ENCODE results near the gene GANAB.

GANAB gene

GRCh38 chr11:62603072-62603408 lies 43.4 kb downstream of the GANAB start:
- no peak for DNase-seq (ENCODE audit: low read depth)
- H3K4me3 ChIP-seq (ENCODE audit: low read depth, low read length), result no peak overlapping the region
- TF ChIP-seq MYC (IDR thresholded peaks at IDR 0.05; ENCODE audit: low read depth, low read length) (no peak), CTCF (IDR thresholded peaks at IDR 0.05; ENCODE audit: low read depth, low read length) (no peak), POLR2A (IDR thresholded peaks at IDR 0.05; ENCODE audit: extremely low read depth, insufficient read length) (no peak)
- TF ChIP-seq, protein P1, sequence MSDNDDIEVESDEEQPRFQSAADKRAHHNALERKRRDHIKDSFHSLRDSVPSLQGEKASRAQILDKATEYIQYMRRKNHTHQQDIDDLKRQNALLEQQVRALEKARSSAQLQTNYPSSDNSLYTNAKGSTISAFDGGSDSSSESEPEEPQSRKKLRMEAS (IDR thresholded peaks at IDR 0.05; ENCODE audit: low read depth, low read length), result no peak

DNA sequence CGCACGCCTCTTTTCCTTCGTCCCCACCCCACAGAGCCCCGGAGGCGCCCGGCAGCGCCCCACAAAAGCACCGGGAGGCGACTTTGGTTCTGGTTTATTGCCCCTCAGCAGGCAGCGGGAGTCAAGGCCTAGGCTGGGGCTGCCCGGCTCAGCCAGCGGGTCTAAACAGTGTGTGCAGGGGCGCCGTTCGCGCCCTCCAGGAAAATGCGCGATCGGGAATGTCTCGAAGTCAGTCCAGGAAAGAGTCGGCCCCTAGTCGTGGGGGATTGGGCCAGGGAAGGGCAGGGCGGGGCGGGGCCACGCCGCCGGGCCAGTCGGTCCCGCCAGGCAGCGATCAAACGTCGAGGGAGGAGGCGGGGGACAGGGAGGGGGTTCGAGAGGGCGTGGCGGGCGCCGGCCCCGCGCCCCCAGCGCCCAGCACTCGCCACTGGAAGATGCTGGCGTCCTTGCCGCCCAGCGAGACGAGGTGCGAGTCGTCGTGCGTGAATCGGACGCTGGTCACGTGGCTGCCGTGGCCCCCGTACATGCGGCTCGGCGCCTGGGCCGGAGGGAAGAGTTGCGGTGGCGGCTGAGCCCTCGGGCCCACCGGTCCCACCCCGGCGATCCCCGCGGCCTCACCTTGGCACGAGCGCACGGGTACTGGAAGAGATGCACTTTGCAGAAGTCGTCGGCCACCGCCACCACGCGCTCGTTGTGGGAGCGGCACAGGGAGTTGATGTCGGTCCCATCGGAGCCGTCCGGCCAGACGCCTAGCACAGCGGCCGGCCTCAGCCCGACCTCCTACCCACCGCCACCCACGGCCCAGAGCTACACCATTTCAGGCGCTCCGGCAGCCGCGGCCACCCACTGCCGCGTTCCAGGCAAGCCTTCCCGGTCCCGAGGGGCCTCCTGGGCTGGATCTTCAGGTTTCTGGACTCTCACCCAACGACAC lies 44.0 kb downstream of the GANAB start:
- H3K4me3 ChIP-seq (ENCODE audit: low read depth, low read length), result peak overlapping the region; percentile 49
- no peak for DNase-seq (ENCODE audit: low read depth)
- no peak for TF ChIP-seq CTCF (IDR thresholded peaks at IDR 0.05; ENCODE audit: low read depth, low read length)

DNA sequence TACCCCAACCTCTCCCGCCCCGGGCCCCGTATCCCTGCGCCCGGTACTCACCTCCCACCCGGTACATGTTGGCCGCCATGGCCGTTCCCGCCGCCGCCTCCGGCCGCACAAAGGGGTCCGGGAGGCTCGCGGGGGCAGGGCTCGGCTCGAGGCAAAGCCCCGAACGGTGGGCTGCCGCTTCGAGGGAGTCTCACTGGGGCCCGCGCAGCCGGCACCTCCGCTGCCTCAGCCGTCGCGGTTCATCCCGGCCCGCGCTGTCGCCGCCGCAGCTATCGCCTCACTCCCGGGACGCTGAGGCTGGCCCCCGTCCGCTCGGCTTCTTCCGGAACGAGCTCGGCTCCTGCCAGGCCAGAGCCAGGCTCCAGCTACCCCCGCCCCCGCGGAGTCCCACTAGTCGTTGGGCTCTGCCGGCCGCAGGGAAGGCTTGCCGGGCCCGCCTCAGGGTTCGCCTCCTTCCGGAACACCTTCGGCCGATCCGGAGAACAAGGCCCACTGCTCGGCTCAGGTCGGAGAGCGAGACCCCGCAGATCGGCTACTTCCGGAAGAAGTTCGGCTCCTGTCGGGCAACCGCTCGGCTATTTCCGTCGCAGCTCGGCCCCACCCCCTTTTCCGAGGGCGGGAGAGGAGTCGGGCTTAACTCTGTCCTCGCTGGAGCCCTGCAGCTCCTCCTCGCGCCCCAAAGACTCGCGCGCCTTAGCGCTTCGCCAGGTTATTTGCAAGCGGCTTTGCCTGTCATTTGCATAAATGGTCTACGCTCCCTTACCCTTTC lies 44.9 kb downstream of the GANAB start, which contains the start of gene MTA2:
MTA2 (minus strand) TSS at position 494 of the 769 bp plus-strand sequence; CDS start at position 79, 415 bp downstream.
- H3K4me3 ChIP-seq (ENCODE audit: low read depth, low read length), result peak within 1 kb of the TSS; percentile 93
- DNase-seq (ENCODE audit: low read depth), result peak; percentile 99
- TF ChIP-seq POLR2A (IDR thresholded peaks at IDR 0.05; ENCODE audit: extremely low read depth, insufficient read length) (peak; percentile 65), CTCF (IDR thresholded peaks at IDR 0.05; ENCODE audit: low read depth, low read length) (no peak), MYC (IDR thresholded peaks at IDR 0.05; ENCODE audit: low read depth, low read length) (peak; percentile 34)
- TF ChIP-seq, protein P1 (IDR thresholded peaks at IDR 0.05; ENCODE audit: low read depth, low read length), result peak; percentile 74

DNA sequence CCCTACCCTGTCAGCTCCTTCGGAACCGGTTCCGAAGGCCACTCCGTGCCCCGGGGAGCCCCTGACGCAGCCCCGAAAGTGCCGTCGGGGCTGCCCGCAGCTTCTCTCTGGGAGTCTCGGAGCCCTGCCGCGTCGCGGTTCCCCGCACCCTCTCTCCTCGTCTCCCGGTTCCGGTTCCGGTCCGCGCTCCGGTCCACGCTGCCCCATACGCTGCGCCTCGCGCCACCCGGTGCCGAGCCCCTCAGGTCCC lies 45.4 kb downstream of the GANAB start:
- H3K4me3 ChIP-seq (ENCODE audit: low read depth, low read length), result peak overlapping the region; percentile 93
- DNase-seq (ENCODE audit: low read depth), result peak; percentile 60
- TF ChIP-seq MYC (IDR thresholded peaks at IDR 0.05; ENCODE audit: low read depth, low read length), result no peak; the same call in 1 of the 2 replicates
- TF ChIP-seq, protein P1 (IDR thresholded peaks at IDR 0.05; ENCODE audit: low read depth, low read length), result no peak; the same call in 1 of the 2 replicates
- TF ChIP-seq POLR2A (IDR thresholded peaks at IDR 0.05; ENCODE audit: extremely low read depth, insufficient read length), result no peak
- no peak for TF ChIP-seq CTCF (IDR thresholded peaks at IDR 0.05; ENCODE audit: low read depth, low read length)

DNA sequence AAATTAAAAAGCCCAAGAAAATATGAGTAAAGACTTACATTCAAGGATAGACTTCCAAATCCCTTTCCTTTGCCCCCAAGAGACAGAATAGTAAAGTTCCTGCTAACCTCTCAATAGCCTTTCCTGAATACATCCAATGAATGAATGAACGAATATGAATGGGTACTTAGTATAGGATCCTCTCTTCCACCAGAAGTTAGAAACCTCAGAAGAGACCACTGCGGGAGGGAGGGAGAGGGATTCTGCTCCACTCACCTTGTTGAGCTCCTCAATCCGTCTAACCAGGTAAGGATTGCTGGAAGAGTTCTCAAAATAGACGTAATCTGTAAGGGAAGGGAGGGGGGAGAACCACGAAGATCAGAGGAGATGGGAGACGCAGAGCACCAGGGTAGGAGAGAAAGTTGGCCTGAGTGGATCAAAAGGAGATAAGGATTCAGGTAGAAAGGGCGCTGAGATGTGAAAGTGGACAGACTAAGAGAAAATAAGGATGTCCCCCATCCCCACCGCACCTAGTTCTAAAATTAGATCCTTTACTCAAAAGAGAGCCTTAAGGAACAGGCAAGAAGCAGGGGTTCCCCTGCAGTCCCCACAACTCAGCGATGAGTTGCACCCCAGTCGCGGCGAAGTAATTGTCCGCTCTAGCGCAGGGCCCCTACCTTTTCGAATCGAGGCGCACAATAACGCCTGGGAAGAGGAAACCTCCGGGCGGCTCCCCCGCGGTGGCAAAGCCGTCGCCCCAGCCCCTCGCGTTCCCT lies 45.9 kb downstream of the GANAB start:
- TF ChIP-seq, protein P1 (IDR thresholded peaks at IDR 0.05; ENCODE audit: low read depth, low read length), result no peak
- no peak for TF ChIP-seq POLR2A (IDR thresholded peaks at IDR 0.05; ENCODE audit: extremely low read depth, insufficient read length)
- no peak for TF ChIP-seq MYC (IDR thresholded peaks at IDR 0.05; ENCODE audit: low read depth, low read length)
- TF ChIP-seq CTCF (IDR thresholded peaks at IDR 0.05; ENCODE audit: low read depth, low read length), result no peak
- DNase-seq (ENCODE audit: low read depth), result peak; percentile 59
- H3K4me3 ChIP-seq (ENCODE audit: low read depth, low read length), result peak overlapping the region; percentile 93
